ENCODE results near the gene IGFLR1.
A peak's percentile ranks its signal among the peaks of the same experiment; 100 is the strongest.

DNA sequence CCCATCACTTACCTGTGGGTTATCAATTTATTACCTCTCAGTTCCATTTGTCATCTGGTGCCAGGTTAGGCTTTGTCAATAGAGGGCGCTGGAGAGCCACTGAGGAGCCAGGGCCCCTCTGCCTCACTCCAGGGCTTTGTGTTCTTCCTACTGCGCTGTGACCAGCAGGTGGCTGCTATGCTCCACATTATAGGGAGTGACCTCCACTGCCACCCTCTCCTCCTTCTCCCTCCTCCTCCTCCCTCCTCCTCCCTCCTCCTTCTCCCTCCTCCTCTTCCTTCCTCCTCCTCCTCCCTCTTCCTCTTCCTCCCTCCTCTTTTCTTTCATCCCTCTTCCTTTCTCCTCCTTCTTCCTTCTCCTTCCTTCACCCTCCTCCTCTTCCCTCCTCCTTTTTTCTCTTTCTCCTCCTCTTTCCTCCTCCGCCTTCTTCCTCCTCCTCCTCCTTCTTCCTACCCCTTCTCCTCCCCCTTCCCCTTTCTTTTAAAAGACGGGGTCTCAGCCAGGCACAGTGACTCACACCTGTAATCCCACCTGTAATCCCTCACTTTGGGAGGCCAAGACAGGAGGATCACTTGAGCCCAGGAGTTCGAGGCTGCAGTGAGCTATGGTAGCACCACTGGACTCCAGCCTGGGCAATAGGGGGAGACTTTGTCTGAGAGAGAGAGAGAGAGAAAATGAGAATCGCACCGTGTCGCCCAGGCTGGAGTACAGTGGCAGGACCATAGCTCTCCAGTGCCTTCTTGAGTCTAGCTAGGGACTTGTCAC, 48.2 kb downstream of the IGFLR1 start:
- TF ChIP-seq, protein P1, sequence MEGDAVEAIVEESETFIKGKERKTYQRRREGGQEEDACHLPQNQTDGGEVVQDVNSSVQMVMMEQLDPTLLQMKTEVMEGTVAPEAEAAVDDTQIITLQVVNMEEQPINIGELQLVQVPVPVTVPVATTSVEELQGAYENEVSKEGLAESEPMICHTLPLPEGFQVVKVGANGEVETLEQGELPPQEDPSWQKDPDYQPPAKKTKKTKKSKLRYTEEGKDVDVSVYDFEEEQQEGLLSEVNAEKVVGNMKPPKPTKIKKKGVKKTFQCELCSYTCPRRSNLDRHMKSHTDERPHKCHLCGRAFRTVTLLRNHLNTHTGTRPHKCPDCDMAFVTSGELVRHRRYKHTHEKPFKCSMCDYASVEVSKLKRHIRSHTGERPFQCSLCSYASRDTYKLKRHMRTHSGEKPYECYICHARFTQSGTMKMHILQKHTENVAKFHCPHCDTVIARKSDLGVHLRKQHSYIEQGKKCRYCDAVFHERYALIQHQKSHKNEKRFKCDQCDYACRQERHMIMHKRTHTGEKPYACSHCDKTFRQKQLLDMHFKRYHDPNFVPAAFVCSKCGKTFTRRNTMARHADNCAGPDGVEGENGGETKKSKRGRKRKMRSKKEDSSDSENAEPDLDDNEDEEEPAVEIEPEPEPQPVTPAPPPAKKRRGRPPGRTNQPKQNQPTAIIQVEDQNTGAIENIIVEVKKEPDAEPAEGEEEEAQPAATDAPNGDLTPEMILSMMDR (IDR thresholded peaks at IDR 0.05; ENCODE audit: low read length), result peak; percentile 98
- no peak for TF ChIP-seq EZH2 (optimal IDR thresholded peaks at IDR 0.05; ENCODE audit: low read depth, low read length)
